ENCODE data around the gene WDR11.

The WDR11 gene, protein sequence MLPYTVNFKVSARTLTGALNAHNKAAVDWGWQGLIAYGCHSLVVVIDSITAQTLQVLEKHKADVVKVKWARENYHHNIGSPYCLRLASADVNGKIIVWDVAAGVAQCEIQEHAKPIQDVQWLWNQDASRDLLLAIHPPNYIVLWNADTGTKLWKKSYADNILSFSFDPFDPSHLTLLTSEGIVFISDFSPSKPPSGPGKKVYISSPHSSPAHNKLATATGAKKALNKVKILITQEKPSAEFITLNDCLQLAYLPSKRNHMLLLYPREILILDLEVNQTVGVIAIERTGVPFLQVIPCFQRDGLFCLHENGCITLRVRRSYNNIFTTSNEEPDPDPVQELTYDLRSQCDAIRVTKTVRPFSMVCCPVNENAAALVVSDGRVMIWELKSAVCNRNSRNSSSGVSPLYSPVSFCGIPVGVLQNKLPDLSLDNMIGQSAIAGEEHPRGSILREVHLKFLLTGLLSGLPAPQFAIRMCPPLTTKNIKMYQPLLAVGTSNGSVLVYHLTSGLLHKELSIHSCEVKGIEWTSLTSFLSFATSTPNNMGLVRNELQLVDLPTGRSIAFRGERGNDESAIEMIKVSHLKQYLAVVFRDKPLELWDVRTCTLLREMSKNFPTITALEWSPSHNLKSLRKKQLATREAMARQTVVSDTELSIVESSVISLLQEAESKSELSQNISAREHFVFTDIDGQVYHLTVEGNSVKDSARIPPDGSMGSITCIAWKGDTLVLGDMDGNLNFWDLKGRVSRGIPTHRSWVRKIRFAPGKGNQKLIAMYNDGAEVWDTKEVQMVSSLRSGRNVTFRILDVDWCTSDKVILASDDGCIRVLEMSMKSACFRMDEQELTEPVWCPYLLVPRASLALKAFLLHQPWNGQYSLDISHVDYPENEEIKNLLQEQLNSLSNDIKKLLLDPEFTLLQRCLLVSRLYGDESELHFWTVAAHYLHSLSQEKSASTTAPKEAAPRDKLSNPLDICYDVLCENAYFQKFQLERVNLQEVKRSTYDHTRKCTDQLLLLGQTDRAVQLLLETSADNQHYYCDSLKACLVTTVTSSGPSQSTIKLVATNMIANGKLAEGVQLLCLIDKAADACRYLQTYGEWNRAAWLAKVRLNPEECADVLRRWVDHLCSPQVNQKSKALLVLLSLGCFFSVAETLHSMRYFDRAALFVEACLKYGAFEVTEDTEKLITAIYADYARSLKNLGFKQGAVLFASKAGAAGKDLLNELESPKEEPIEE

DNA sequence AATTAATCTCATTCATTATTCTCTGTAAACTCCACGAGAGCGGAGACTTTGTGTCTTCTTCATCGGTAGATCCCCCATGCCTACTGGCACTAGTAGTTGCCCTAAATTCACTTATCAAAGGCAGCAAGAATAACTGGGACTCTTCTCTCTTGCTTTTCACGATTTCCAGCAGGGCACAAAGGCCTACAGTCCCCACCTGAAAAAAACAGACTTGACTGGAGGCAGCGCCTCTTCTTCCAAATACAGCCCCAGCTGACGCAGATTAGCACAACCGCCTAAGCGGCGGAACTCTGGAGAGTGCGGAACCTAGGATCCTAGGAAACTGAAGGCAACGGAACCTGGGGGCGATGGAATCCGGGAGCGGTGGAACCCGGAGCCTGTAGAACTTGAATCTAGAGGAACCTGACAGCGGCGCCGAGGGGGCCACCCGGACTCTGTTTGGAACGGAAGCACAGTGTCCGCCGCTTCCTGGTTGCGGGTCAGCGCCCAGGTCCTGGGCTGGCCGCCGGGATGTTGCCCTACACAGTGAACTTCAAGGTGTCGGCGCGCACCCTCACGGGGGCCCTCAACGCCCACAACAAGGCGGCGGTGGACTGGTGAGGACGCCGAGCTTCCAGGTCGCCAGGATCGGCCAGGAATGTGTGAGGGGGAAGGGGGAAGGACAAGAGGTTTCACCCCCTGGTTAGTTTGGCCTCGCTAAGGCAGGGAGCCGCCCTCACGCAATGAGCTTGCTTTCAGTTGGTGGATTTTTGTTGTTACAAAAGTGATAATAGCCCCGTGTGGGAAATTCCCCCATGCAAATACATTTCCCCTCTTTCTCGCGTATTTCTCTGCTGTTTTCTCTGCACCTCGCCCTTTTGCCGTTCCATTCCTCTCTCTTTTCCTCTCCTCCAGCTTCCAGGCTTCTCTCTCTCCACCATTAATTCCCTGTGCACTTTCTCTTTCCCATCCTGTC, at the start of gene WDR11:
Gene WDR11, plus strand, starts transcription at position 452 of the 955 bp plus-strand sequence. Its CDS starts 59 bp downstream, at position 511.
- no peaks in the 10 kb centered on the region for H3K27me3 ChIP-seq (ENCODE audit: control insufficient read depth, insufficient read depth, low read length)
- no peaks in the 10 kb centered on the region for H3K36me3 ChIP-seq (ENCODE audit: control insufficient read depth, insufficient read depth, low read length)
- no peaks in the 10 kb centered on the region for H3K9me3 ChIP-seq (ENCODE audit: control insufficient read depth, low read length)
- peak within 1 kb of the TSS; percentile 92 for H3K9ac ChIP-seq (ENCODE audit: low read length)
- no peaks in the 10 kb centered on the region for H3K4me1 ChIP-seq (ENCODE audit: control insufficient read depth, insufficient read depth, low read length)
- H3K4me3 ChIP-seq (ENCODE audit: low read length) = peak within 1 kb of the TSS; percentile 91

DNA sequence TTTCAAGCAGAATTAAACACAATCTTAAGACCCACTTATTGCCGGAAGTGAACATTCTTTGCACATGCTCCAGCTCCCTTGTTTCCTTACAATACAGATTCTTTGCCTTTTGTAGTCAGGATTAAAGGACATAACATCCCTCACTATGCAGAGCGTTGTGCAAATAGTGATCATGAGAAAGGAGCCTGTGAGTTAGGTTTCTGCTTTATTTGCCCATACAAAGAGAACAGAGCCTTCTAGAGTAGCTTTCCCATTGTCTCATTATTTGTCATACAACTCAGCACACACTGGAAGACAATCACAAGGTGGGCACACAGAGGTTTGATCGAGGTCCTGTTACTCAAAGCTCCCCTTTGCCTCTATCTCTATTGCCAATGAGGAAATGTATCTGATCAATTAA, 48.2 kb upstream of the WDR11 start:
- H3K9ac ChIP-seq (ENCODE audit: low read length) = no peak overlapping the region
- no peaks in the 10 kb centered on the region for H3K36me3 ChIP-seq (ENCODE audit: control insufficient read depth, insufficient read depth, low read length)

DNA sequence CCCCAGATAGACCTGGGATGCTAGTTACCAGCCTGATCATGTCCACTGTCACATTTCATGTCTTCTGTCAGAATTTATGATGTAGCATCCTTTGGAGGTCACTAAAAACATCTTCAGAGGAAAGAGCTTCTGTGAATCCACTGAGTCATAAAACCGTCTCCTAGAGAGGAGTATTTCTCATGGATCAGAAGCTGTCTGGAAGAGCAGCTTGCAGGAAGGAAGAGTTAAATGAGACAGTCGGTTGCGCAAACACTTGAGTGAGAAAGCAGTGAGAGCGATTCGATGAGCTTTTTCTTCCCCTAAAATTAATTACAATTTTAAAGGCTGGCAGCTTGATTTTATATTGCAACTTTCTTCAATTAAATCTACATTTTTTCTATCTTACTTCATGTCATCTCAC, 47.2 kb upstream of the WDR11 start:
- H3K36me3 ChIP-seq (ENCODE audit: control insufficient read depth, insufficient read depth, low read length) = no peaks in the 10 kb centered on the region
- H3K4me1 ChIP-seq (ENCODE audit: control insufficient read depth, insufficient read depth, low read length) = no peaks in the 10 kb centered on the region
- no peak overlapping the region for H3K9ac ChIP-seq (ENCODE audit: low read length)
- no peaks in the 10 kb centered on the region for H3K9me3 ChIP-seq (ENCODE audit: control insufficient read depth, low read length)
- no peaks in the 10 kb centered on the region for H3K27me3 ChIP-seq (ENCODE audit: control insufficient read depth, insufficient read depth, low read length)
- no peak overlapping the region for H3K4me3 ChIP-seq (ENCODE audit: low read length)

More for the DNA sequence above, 48.2 kb upstream of the WDR11 start:
- no peaks in the 10 kb centered on the region for H3K27me3 ChIP-seq (ENCODE audit: control insufficient read depth, insufficient read depth, low read length)
- no peaks in the 10 kb centered on the region for H3K4me1 ChIP-seq (ENCODE audit: control insufficient read depth, insufficient read depth, low read length)
- H3K4me3 ChIP-seq (ENCODE audit: low read length) = no peak overlapping the region
- no peaks in the 10 kb centered on the region for H3K9me3 ChIP-seq (ENCODE audit: control insufficient read depth, low read length)

DNA sequence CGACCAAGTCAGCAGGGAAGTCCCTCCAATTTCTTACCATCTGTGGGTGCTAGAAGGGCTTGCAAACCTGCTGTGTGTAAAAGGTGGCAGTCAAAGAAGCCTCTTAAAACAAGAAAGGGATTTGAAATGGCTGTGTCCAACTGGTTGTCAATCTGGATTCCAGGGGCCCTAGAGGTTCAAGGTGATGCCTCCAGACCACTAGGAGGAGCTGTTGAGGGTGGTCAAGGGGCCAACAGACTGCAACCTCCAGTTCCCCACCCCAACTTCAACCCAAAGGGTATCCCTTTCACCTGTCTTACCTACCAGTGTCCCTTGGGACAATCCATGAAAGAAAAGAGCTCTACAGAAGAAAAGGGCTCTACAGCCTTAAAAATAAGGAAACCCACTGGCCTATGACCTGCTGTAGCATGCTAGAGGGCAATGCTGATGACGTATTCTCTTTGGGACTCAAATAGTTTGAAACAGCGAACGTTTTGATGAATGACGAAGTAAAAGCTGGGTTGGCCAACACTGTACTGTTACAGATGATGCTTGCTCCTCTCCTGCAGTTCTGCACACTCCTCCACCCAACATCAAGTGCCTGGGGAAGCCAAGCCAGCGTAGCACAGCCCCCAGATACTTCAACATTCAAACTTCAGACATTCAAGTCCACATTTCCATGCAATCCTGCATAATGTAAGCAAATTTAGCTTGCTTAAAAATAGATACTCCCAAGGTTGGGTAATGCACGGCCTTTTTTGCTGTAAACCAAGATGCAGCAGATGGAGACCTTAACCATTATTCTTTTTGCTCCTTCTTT, 45.9 kb upstream of the WDR11 start:
- Histone ChIP-seq H3K36me3 (ENCODE audit: control insufficient read depth, insufficient read depth, low read length) (no peaks in the 10 kb centered on the region), H3K27me3 (ENCODE audit: control insufficient read depth, insufficient read depth, low read length) (no peaks in the 10 kb centered on the region), H3K9me3 (ENCODE audit: control insufficient read depth, low read length) (no peaks in the 10 kb centered on the region), H3K9ac (ENCODE audit: low read length) (no peak overlapping the region), H3K4me1 (ENCODE audit: control insufficient read depth, insufficient read depth, low read length) (no peaks in the 10 kb centered on the region), H3K4me3 (ENCODE audit: low read length) (no peak overlapping the region)

DNA sequence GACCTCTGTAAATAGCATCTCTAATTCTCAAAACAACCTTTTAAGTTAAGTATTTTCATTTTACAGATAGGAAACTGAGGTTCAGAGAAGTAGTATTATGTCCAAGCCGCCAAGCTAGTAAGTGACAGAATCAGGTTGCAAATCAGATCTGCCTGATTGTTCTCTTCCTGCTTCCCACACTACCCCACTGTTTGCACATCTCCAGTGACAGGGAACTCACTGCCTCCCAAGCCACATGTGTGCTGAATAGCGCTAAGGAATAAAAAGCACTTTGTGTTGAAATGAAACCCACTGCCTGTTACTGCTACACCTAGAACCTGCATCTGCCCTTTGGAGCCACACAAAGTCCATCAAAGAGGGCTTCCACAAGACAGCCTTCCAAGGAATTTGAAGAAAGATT, 45.1 kb upstream of the WDR11 start:
- Histone ChIP-seq H3K9ac (ENCODE audit: low read length) (no peak overlapping the region), H3K27me3 (ENCODE audit: control insufficient read depth, insufficient read depth, low read length) (no peaks in the 10 kb centered on the region), H3K4me3 (ENCODE audit: low read length) (no peak overlapping the region), H3K9me3 (ENCODE audit: control insufficient read depth, low read length) (no peaks in the 10 kb centered on the region), H3K36me3 (ENCODE audit: control insufficient read depth, insufficient read depth, low read length) (no peaks in the 10 kb centered on the region), H3K4me1 (ENCODE audit: control insufficient read depth, insufficient read depth, low read length) (no peaks in the 10 kb centered on the region)

DNA sequence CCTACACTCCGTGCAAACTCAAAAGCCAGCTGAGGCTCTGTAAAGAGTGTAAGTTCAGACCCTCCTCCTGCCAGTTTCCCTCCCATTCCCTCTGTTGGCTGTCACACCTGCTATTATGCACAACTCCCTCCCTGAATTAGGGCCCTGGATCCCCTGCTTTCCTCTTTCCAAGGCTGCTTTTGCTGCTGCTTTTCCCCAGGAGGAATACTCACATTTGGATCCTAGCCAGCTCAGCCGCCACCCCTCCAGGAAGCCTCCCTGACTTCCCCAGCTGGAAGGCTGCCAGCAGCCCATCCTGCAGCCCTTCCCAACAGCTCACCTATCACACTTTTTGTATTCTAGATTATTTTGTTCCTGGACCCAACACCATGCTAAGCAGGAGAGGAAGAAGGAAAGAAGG, 40.9 kb upstream of the WDR11 start:
- Histone ChIP-seq H3K36me3 (ENCODE audit: control insufficient read depth, insufficient read depth, low read length) (no peaks in the 10 kb centered on the region), H3K9me3 (ENCODE audit: control insufficient read depth, low read length) (no peaks in the 10 kb centered on the region), H3K9ac (ENCODE audit: low read length) (no peak overlapping the region), H3K4me1 (ENCODE audit: control insufficient read depth, insufficient read depth, low read length) (no peaks in the 10 kb centered on the region), H3K27me3 (ENCODE audit: control insufficient read depth, insufficient read depth, low read length) (no peaks in the 10 kb centered on the region), H3K4me3 (ENCODE audit: low read length) (no peak overlapping the region)

DNA sequence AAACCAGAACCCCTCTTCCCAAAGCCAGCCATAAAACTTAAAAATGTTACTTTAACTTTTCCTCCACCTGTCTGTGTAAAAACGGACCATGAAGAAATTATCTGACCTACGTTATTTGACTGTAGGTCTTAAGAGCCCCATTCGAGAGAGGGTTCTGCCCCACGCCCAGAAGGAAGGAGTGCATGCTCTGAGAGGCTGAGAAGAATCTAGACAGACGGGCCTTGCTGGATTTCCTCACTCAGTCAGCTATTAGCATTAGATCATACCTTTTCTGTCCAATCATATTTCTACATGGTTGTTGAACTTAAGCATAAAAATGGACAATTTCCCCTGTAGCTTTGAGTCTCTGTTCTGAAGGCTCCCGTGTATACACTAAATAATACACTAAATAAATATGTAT, 38.1 kb upstream of the WDR11 start:
- H3K9ac ChIP-seq (ENCODE audit: low read length) = no peak overlapping the region
- H3K36me3 ChIP-seq (ENCODE audit: control insufficient read depth, insufficient read depth, low read length) = no peaks in the 10 kb centered on the region
- no peaks in the 10 kb centered on the region for H3K4me1 ChIP-seq (ENCODE audit: control insufficient read depth, insufficient read depth, low read length)
- no peaks in the 10 kb centered on the region for H3K9me3 ChIP-seq (ENCODE audit: control insufficient read depth, low read length)
- no peaks in the 10 kb centered on the region for H3K27me3 ChIP-seq (ENCODE audit: control insufficient read depth, insufficient read depth, low read length)
- H3K4me3 ChIP-seq (ENCODE audit: low read length) = no peak overlapping the region

DNA sequence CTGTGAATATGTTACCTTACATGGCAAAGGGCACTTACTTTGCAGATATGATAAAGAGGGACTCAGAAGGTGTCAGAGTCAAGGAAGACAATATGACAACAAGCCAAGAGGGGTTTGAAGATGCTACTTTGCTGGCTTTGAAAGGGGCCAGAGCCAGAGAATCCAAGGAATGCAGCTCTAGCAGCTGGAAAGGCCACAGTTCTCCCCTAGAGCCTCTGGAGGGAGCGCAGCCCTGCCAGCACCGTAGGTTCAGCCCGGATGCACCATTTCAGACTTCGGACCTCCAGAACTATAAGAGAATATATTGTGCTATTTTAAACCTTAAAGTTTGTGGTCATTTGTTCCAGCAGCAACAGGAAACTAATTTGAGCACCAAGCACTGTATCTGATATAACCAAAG, 32.9 kb upstream of the WDR11 start:
- no peaks in the 10 kb centered on the region for H3K27me3 ChIP-seq (ENCODE audit: control insufficient read depth, insufficient read depth, low read length)
- no peak overlapping the region for H3K4me3 ChIP-seq (ENCODE audit: low read length)
- H3K9ac ChIP-seq (ENCODE audit: low read length) = no peak overlapping the region
- H3K4me1 ChIP-seq (ENCODE audit: control insufficient read depth, insufficient read depth, low read length) = no peaks in the 10 kb centered on the region
- H3K9me3 ChIP-seq (ENCODE audit: control insufficient read depth, low read length) = no peaks in the 10 kb centered on the region
- no peaks in the 10 kb centered on the region for H3K36me3 ChIP-seq (ENCODE audit: control insufficient read depth, insufficient read depth, low read length)

DNA sequence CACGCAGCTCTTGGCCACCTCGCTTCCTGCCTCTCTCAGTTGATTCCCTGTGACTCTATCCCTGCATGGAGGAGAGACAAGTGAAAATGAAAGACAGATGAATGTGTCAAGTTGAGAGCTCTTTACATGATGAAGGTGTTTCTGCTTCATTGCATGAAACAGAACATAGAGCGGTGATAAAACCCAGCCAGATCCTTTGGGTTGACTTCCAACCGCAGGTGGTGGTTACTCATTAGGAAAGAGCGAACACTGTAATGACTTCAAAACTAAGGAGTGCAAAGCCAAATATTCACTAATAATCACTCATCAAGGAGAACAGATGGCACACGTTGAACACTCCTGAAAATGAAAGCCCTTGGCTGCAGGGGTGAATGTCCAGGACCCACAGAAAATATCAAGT, 31.8 kb upstream of the WDR11 start:
- Histone ChIP-seq H3K36me3 (ENCODE audit: control insufficient read depth, insufficient read depth, low read length) (no peaks in the 10 kb centered on the region), H3K4me3 (ENCODE audit: low read length) (no peak overlapping the region), H3K9ac (ENCODE audit: low read length) (no peak overlapping the region), H3K4me1 (ENCODE audit: control insufficient read depth, insufficient read depth, low read length) (no peaks in the 10 kb centered on the region), H3K27me3 (ENCODE audit: control insufficient read depth, insufficient read depth, low read length) (no peaks in the 10 kb centered on the region), H3K9me3 (ENCODE audit: control insufficient read depth, low read length) (no peaks in the 10 kb centered on the region)

DNA sequence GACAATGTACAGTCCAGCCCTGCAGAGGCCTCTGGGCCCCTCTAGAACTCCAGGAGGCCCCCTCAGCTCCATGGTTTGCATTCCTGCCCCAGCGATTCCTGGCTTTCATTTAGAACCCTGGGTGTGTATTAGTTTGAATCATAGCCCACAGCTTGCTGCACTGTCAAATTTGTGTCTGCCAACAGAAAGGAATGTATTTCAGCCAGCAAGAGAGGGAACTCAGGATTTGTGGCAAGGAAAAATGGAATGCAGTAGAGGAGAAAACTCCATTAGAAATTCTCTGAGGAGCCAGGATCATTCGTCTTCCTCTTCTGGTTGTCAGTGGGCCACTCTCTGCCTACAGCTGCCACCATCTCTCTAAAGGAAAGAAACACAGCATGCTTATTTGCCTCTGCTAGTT, 27.9 kb upstream of the WDR11 start:
- Histone ChIP-seq H3K4me3 (ENCODE audit: low read length) (no peak overlapping the region), H3K9ac (ENCODE audit: low read length) (no peak overlapping the region), H3K9me3 (ENCODE audit: control insufficient read depth, low read length) (no peaks in the 10 kb centered on the region), H3K27me3 (ENCODE audit: control insufficient read depth, insufficient read depth, low read length) (no peaks in the 10 kb centered on the region), H3K36me3 (ENCODE audit: control insufficient read depth, insufficient read depth, low read length) (no peaks in the 10 kb centered on the region), H3K4me1 (ENCODE audit: control insufficient read depth, insufficient read depth, low read length) (no peaks in the 10 kb centered on the region)
